ENCODE measurements around the gene COBLL1.

- TF ChIP-seq, protein P1, sequence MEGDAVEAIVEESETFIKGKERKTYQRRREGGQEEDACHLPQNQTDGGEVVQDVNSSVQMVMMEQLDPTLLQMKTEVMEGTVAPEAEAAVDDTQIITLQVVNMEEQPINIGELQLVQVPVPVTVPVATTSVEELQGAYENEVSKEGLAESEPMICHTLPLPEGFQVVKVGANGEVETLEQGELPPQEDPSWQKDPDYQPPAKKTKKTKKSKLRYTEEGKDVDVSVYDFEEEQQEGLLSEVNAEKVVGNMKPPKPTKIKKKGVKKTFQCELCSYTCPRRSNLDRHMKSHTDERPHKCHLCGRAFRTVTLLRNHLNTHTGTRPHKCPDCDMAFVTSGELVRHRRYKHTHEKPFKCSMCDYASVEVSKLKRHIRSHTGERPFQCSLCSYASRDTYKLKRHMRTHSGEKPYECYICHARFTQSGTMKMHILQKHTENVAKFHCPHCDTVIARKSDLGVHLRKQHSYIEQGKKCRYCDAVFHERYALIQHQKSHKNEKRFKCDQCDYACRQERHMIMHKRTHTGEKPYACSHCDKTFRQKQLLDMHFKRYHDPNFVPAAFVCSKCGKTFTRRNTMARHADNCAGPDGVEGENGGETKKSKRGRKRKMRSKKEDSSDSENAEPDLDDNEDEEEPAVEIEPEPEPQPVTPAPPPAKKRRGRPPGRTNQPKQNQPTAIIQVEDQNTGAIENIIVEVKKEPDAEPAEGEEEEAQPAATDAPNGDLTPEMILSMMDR (IDR thresholded peaks at IDR 0.05): no peak
- TF ChIP-seq POLR2A (IDR thresholded peaks at IDR 0.05): no peak
These were observed 184.5 kb downstream of the COBLL1 start for GRCh38 chr2:164657129-164657528.

Data from heart left ventricle (tissue), 13 donors.